GM12864 (cell line): ENCODE measurements around the gene FOXM1.
"Not testable (repeated sequence)": the region's sequence is repeated elsewhere in the genome, so short reads cannot be mapped to it uniquely, and the experiment has no call there.

ENCODE experiments used
- DNase-seq: peaks from one replicate; pipeline ENCODE4 v3.0.0-alpha.2; 2011; ENCODE audit warnings: low read depth
- H3K4me3 ChIP-seq: 2 replicates; pipeline ENCODE4 v1.5.1; 2011; ENCODE audit warnings: mild to moderate bottlenecking, low read depth, low read length, control low read depth
- CTCF ChIP-seq: IDR thresholded peaks from 2 replicates; pipeline ENCODE4 v1.5.1; 2011; ENCODE audit warnings: low read depth, mild to moderate bottlenecking, moderate library complexity, low read length, control low read depth, inconsistent platforms; ENCODE audit errors: missing control alignments

FOXM1 gene

GRCh38 chr12:2884810-2885209 is 7.8 kb upstream of the FOXM1 start:
- no peak for TF ChIP-seq CTCF
- H3K4me3 ChIP-seq = no peak overlapping the region
- DNase-seq = no peak

GRCh38 chr12:2879853-2880252 is 2.9 kb upstream of the FOXM1 start:
- H3K4me3 ChIP-seq = no peak overlapping the region
- no peak for TF ChIP-seq CTCF
- DNase-seq = no peak

GRCh38 chr12:2877953-2878732 is 1.2 kb upstream of the FOXM1 start:
- TF ChIP-seq CTCF = no peak

GRCh38 chr12:2876431-2877046 is 435 bp downstream of the FOXM1 start:
- H3K4me3 ChIP-seq = peak overlapping the region; percentile 67
- TF ChIP-seq CTCF = no peak
- no peak for DNase-seq

More at GRCh38 chr12:2877953-2878732, 1.2 kb upstream of the FOXM1 start:
- no peak for DNase-seq
- H3K4me3 ChIP-seq = peak overlapping the region; percentile 67

GRCh38 chr12:2868986-2869632 is 7.9 kb downstream of the FOXM1 start:
- H3K4me3 ChIP-seq, DNase-seq: not testable (repeated sequence)

- no peak for DNase-seq
Observed at GRCh38 chr12:2864198-2864597, 12.8 kb downstream of the FOXM1 start.

GRCh38 chr12:2863402-2863801 is 13.6 kb downstream of the FOXM1 start:
- not testable (repeated sequence) for DNase-seq, H3K4me3 ChIP-seq

More at GRCh38 chr12:2864198-2864597, 12.8 kb downstream of the FOXM1 start:
- H3K4me3 ChIP-seq = no peak overlapping the region
- TF ChIP-seq CTCF = no peak
